ENCODE measurements around the gene LMTK3.
"Not testable (repeated sequence)": the region's sequence is repeated elsewhere in the genome, so short reads cannot be mapped to it uniquely, and the experiment has no call there.

LMTK3 gene

GRCh38 chr19:48502350-48503018, 9.2 kb downstream of the LMTK3 start:
- peak; percentile 70 for DNase-seq

- DNase-seq, result peak; percentile 63
Observed at GRCh38 chr19:48501494-48502349, 9.9 kb downstream of the LMTK3 start.

DNA sequence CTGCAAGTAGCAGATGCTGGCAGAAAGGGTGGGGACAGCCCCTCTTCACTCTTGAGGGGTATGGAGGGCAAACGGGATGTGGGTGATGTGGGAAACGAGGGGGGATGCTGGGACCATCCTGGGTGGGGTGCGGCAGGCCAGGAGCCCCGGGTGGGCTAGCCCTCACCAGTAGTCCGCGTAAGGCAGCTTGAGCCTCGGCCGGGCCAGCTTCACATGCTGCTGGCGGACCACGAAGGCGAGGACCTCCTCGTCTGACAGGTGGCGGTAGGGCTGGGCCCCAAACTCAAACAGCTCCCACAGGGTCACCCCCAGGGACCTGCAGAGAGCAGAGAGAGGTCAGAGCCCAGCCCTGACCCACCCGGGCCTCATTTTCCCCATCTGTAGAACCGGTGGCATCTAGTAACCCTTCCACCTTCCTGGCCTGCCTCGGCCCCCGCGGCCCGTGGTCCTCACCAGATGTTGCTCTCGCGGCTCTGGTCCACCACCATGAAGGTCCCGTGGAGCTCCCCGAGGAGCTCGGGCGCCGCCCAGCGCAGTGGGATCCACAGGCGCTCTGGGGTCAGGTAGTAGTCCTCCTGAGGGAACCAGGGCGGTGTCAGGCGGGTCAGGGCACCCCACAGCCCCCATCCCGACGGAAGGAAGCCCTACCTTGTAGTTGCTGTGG, 10.7 kb downstream of the LMTK3 start:
- DNase-seq, result no peak

GRCh38 chr19:48499316-48500090, 12.1 kb downstream of the LMTK3 start:
- DNase-seq, result no peak

DNA sequence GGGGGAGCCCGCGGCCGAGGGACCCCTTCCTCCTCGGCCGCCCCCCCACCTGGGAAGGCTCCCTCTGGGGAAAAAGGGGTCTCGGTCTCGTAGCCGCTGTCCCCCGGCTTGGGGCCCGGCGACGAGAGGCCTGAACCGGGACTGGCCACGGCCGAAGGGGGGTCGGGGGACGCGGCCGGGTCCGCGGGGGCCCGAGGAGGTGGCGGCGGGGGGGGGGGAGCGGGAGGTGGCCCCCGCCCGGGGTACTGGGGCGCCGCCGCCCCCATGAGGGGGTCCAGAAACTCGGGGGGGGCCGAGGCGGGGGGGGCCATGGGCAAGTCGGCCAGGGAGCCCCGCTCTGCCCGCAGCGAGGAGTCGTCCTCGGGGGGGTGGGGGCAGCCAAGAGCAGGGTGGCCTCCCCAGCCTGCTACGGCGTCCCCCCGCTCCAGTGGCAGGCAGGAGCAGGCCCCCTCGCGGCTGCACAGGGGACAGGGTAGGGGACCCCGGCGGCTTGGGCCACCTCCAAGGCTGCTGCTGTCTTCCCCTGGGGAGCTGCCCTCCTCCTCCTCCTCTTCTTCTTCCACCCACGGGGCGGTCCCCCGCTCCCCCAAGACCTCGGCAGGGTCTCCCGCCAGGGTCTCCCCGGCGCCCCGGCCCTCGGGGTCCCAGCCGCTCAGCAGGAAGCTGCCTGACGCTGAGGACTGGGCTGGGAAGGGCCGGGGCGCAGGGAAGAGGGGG, 12.9 kb downstream of the LMTK3 start:
- no peak for DNase-seq

DNA sequence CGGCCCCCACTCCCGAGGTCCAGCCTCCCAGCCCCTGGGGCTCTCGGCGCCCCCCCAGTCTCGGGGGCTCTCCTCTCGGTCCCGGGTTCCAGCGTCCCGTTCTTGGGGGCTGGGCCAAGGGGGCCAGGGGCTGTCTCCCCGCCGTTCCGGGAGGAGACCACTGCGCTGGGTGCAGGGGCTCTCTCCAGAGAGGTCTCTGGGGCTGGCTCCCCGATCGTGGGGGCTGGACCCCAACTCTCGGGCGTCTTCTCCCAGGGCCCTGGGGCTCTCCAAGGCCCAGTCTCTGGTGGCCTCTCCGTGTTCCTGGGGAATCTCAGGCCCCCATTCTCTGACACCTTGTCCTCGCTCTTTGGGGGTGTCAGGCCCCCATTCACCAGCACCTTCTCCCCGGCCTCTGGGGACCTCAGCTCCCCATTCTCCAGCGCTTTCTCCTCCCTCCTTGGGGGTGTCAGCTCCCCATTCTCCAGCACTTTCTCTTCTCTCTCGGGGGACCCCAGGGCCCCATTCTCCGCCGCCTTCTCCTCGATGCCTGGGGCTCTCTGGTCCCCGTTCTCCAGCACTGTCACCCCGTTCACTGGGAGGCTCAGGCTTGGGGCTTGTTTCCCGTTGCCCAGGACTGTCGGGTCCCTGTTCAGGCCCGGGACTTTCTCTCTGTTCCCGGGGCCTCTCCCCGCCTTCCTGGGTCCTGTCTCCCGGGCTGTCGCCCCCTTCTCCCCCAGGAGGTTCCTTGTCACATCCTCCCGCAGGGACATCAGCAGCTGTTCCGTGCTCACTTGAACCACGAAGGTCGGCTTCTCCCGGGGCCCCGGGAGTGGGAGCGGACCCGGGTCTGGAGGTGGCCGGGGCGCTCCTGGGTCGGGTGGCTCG, 13.7 kb downstream of the LMTK3 start:
- no peak for DNase-seq

GRCh38 chr19:48496959-48497727, 14.5 kb downstream of the LMTK3 start:
- no peak for DNase-seq

DNA sequence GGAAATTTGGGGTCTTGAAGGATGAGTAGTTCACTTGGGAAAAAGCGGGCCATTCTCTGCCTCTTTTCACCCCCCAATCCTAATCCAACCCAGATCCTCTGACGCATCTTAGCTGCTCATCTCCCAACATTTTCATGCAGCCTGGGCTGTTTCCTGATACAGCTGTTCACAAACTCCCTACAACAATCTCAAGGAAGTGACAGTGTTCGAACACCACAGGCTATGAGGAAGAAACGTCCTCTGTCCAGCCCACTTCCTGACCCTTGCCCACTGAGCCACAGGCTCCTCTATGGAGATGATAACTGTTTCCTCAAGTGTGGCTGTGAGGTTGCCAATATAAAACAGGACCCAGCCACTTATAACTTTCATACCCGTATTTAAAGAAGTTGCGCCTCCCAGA, 16.2 kb downstream of the LMTK3 start:
- DNase-seq, result no peak

DNA sequence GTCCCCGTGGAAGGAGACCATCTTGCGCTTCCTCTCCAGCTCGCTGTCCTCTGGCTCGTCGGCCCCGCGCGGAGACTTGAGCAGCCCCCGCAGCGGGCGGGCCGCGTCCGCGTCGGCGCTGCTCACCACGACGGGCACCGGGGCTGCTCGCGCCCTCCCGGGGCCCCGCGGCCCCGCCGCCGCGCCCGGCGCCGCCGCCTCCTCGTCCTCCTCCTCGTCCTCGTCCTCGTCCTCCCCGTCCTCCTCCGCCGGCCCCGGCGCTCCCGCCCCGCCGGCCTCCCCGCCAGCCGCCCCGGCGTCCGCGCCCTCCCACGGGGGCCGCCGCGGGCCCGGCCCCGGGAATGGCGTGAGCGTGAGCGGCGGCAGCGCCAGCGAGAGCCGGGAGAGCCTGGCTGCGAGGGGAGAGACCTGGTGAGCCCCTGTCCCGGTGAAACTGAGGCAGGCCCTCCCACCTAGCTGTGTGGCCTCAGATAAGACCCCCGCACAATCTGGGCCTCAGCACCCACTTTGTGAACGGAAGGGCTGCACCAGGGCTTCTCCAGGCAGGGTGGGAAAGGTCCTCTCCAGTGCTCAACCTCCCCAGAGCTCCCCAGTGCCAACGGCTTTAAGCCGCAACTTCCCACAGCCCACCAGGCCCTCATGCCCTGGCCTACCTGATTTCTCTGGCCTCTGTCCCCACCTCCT, 17.8 kb downstream of the LMTK3 start:
- no peak for DNase-seq

DNA sequence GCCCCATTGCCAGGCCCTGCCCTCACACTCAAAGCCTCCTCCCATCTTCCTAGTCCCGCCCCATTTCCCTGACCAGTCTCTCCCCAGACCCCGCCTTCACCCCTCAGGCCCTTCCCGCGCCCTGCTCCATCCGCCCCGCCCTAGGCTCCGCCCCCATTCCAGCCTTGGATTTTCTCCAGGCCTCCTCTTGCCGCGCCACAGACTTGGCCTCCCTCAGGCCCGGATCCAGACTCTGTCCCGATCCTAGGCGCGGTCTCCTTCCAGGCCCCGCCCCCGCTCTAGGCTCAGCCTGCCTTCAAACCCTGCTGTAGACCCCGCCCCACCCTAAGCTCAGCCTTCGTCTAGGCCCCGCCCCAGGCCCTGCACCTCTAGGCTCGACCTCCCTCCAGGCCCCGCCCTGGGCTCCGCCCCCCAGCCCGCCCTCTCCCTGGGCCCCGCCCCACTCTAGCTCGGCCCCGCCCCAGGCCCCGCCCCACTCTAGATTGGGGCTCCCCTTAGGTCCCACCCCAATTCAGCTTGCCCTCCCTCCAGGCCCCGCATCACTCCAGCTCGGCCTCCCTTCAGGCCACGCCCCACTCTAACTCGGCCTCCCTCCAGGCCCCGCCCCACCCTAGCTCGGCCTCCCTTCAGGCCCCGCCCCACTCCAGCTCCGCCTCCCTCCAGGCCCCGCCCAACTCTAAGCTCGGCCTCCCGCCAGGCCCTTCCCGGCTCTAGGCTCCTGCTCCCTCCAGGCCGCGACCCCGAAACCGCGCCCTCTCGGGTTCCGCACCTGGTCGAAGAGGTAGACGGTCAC, 18.5 kb downstream of the LMTK3 start:
- DNase-seq, result peak; percentile 78

- no peak for DNase-seq
Observed at GRCh38 chr19:48491793-48492123, 19.9 kb downstream of the LMTK3 start.

- peak; percentile 41 for DNase-seq
Observed at GRCh38 chr19:48490981-48491792, 20.4 kb downstream of the LMTK3 start.

DNA sequence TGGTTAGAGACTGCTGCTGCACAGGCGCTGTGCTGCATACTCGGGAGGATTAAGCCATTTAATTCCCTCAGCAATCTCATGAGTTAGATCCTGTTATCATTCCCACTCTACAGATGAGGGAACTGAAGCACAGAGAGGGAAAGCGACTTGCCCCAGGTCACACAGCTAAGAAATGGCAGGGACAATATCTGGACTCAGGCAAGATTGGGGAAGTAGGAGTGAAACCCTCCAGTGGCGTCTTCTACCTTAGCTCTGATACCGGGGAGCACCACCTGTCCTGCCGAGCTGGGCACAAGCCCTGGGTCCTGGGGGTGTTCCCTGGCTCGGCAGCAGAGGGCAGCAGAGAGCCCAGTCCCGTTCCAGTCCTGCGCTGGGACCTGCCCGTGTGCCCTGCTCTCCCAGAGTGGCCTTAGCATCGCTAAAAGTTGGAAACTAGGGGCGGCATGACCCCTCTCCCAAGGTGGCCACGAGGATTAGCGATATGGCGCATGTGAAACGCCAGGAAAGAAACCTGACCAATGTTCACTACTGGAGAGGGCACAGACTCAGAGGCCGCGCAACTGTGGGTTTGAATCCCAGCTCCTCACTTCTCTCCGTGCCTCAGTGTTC, 21.9 kb downstream of the LMTK3 start:
- peak; percentile 90 for DNase-seq

GRCh38 chr19:48488478-48488877, 23.2 kb downstream of the LMTK3 start:
- not testable (repeated sequence) for DNase-seq

GRCh38 chr19:48487948-48488347, 23.7 kb downstream of the LMTK3 start:
- DNase-seq, result no peak

GRCh38 chr19:48487544-48487943, 24.1 kb downstream of the LMTK3 start:
- no peak for DNase-seq

GRCh38 chr19:48486706-48487105, 24.9 kb downstream of the LMTK3 start:
- DNase-seq, result not testable (repeated sequence)

Measured in activated CD4-positive, CD25-positive, alpha-beta regulatory T cell treated with anti-CD3 and anti-CD28 coated beads, Interleukin-2, amount 50 U/mL, for 72 hours (primary cell).